ENCODE results near the gene GLIS1.

Gene GLIS1

DNA sequence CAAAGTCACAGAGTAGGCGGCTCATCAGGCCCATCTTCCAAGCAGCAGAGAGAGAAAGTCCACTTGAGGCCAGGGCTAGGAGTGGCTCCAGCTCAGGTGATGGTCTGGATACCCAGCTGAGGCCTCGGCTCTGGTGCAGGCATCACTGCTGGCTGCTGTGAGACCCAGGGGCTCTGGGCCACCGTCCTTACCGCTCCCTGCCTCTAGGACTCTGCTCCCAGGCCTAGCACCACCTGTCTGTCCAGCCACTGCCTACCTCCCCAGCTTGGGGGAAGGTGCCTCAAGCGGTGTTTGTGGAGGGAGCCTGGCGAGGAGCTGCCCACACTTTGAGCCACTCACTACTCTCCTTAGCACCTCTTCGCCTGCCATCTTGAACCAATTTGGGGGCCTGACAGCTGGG lies 221.9 kb downstream of the GLIS1 start:
- no peak for DNase-seq

DNA sequence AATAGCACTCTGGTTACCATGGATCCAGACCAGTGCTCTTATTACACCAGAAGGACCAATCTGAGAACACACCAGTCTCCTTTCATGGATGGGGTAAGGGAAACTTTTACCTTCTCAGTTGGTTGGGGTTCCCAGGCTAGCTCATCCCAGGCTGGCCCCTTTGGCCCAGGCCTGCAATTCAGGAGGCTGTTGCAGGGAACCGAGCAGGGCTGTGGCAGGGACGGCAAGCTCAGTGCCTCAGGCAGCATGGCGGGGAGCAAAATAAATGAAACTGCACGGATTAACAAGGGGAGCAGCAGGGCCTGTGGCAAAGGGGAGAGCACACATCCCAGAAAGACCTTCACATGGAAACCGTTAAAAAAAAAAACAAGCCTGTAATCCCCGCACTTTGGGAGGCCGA lies 222.8 kb downstream of the GLIS1 start:
- DNase-seq: no peak

DNA sequence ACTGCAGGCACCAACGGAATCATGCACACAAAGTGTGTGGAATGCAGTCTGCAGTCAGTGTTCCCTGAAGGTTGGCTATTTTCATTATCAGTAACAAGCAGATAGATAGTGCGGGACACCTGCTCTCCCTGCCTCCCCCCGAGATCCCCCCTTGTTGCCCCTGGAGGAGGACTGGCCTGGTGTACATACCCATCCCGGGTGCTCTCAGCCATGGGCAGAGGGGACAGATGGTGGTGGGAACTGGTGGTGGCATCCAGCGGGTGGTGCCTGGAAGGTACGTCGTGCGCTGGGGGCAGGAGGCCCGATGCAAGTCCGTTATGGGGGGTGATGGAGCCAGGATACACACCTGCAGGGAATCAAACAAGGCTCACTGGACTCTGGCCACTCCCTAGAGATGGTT lies 224.5 kb downstream of the GLIS1 start:
- DNase-seq: no peak

DNA sequence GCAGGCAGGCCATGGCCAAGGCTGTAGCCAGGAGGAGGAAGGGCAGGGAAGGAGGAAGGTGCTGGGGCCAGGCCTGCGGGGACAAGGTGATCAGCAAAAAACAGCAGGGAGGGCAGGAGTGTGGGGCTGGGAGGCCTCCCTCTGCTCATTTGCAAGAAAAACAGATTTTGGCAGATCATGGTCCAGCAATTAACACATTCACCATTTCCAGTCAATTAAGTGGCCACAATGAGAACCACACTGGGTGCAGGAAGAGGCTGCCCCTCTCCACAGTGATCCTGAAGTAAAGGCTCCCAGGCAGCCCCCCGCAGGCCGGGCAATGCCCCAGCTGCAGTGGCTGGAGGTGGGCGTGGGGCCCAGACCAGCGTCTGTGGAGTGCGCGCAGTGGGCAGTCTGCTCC lies 225.1 kb downstream of the GLIS1 start:
- DNase-seq: no peak

DNA sequence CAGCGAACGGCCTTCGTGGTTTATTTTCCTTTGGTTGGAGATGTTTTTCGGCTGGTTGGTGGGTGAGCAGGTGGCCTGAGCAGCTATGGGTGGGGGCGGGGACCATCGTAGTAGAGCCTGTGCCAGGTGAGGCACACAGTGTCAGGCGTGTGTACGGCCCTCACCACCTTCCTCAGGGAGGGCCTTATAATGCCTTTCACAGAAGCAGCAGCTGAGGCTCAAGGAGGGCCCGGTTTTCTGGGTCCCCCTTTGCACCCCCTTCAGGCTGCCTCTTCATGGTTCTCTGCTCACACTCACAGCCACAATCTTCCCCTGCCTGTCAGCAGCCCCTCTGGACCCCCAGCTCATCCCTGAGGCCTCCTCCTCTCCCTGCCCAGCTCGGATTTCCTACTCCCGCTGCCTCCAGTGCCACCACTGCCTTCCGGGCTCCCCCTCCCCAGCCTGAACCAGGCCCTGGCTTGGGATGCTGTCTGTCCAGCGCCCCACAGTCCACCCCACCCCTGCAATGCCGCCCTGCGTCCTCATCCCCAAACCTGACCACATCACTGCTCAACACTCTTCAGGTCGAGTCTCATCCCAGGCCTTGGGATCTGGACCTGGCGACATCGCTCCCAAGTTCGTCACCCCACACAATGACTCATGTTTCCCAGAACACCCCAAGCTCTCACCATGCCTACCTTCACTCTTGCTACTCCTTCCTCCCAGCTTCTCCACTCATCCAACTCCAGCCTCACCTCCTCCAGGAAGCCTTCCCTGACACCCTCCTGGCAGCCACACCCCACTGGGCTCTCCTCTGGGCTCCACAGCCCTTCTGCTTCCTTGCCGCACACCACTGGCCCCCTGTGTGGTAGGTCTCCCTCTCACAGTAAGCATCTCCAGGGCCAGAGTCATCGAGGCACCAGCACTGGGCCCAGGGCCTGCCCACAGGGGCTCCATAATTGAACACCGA lies 225.9 kb downstream of the GLIS1 start:
- no peak for DNase-seq

DNA sequence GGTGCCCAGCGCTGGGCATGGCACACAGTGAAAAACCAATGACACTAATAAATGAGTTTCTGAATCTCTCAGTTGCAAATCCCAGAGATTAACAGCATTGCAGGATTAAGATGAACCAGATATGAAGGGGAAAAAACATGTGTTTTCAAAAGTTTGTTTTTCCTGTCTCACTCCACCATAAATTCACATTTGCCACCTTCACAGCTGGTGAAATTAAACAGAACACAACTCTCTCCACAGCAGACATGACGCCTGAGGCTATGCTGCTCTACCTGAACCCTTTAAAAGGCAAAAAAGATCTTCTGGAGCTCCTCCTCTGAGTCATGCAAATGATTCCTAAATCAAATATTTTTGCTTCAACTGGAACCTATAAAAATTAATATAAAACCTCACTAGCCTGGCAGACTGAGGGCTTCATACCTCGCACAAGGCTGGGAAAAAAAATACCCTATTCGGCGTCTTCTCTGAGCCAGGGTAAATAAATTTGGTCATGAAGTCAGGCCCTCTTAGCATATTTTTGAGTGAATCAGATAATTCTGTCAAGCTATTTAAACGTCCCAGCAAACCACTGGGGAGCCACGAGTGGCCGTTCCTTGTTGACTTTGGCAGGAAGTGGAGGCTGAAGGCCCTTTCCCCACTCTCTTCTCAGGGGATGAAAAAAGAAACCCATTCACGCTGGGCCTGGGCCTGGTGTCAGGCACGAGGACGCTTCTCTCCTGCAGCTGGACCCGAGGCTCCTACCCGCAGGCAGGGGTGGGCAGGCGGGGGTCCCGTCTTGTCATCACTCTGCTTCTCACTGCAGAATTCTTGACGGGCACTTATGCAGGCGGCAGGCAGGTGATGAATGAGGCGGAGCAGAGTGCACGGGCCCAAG lies 226.8 kb downstream of the GLIS1 start:
- no peak for DNase-seq

DNA sequence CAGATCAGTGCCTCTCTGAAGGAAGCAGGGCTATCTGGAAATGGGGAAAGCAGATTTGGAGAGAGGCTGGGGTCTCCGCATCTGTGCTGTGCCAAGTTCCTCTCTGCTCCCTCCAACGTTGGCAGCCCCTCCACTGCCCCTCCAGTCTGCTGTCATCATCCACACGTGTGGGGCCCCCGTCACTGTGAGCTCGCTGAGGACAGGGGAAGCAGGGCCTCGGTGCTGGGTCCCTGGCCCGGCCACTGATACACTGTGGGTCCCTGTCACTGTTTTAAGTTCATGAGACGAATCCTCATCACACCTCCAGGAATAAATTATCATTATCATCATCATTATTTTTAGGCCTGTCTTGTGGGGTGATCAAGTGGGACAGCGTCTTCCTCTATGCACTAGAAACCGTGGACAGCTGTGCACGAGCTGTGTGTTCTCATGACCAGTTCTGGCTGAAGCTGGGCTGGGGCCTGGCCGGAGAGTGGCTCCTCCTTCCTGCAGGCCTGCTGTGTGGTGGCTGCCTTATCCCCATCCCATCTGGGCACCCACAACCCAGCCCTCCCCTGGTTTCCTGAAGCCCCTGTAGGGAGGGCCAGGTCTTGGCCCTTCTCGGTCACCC lies 227.5 kb downstream of the GLIS1 start:
- no peak for DNase-seq

DNA sequence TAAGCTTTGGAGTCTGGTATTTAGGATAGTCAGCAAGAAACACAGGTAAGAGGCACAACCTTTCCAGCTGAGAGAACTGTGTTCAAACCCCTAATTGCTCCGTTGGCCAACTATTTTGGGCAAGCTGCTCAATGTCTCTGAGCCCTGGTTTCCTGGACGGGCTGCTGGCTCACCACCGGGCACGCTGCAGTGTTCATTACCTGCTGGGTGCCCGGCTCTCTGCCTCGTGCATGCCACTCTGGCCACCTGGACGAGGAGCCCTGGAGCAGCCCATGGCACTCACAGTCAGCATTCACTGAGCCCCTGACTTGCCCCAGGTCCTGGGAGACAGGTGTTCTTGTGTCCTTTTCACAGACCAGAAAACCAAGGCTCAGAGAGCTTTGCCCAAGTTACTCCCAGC lies 228.7 kb downstream of the GLIS1 start:
- no peak for DNase-seq

DNA sequence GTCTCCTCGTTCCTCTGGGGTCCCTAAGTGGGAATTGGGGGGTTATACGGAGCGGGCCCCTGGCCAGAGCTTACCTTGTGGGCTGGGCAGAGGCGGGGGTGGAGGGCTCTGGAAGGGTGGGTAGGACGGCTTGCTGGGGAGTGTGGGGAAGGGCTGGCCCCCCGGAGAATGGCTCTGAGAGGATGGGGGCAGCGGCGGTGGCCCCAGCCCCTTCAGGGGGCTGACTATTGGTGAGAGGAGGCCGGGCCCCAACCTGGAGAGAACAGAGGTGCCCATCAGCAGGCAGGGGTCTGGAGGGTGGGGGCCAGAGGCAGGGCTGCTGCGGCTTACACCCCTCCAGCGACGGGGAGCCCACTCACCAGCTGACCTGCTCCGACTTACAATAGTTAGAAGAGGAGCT lies 229.2 kb downstream of the GLIS1 start:
- DNase-seq: no peak

DNA sequence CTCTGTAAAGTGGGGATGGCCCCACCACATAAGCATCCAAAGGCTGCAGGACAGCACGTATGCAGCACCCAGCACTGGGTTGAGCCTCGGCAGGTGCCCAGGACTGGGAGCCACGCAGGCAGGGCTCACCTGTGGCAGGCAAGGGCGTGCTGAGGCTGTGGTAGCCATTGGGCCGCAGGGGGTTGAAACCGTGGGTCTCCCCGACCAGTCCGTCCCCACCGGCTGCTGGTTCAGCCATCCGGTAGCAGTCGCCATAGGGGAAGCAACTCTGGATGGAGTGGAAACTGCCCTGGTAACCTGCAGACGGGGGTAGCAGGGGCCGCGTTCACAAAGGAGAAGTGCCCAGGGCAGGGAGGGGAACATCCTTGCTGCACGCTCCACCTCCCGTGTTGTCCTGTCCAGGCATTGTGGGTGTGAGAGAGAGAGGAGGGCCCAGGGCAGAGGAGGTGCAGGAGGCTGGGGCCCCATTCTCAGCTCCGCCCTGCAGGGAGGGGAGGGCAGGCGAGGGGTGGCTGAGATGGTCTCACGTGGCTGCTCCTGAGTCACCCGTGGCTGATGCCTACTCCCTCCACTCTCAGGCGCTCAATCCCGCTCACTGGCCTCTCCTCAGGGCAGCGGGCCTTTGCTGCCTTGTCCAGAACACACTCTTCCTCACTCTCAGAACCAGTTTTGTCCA lies 229.8 kb downstream of the GLIS1 start:
- no peak for DNase-seq

DNA sequence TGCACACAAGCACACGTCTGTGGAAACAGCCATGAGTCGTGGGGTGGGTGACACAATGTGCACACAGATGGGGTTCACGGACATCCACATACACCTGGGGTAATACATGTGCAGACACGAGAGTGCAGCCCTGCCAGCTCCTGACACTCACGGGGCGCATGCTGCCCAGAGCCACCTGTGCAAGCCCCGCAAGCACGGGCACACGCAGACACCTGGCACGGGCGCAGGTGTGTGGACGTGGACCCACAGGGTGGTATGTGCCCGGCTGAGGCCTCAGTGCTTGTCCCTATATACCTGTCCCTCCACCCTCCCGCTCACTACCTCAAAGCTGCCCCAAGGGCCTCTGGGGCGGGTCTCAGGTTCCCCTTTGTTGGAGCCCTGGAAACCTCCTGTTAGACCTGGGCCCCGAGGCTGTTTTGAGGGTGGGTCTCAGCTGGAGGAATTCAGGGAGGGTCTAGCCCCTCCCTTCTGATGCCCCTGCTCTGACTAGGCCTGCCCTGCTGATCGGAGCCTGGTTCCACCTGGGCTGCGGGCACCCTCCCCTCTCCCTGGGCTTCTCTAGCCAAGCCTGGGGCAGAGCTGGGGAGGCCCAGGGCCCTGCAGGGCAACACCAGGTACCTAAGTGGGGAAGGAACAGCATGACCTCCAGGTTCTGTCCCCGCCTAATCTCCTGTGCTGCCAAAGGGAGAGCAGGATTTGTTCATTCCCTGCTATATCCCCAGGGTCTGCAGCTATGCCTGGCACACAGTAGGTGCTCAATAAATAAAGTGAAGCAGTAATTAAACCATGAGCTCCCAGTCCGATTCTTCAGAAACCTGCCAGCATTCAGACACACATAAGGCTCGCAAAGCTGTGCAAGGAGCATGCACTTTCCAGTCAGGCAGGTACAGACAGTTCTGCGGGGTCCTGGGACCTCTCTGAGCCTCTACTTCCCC lies 230.6 kb downstream of the GLIS1 start:
- DNase-seq: no peak

DNA sequence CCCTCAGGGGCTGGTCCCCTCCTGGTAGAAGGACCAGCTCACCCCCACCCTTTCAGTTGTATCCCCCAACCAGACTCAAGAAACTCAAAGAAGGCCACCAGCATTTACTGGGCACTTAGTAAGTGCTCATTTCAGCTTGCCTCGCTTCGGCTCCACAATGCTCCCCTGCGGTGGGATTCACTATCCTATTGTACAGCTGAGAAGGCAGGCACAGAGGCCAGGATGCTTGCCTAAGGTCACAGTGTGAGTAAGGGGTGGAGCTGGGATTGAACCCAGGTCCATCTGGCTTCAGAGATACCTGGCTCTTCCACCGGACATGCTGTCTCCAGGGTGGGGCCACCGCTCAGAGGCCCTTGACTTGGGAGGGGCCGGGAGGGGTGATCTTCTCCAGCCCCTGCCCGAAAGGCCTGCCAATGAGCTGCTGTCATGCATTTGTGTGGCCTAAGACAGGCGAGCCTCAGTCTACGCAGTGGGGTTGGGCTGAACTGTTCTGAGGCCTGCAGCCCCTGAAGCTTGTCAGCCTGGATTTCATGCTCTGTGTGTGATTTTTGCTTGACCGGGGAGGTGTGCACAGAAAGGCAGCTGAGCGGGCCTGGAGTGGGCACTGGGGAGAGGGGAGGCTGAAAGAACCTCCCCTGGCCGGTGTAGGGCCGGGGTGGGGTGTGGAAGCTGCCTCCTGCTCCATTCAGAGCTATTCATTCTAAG lies 231.7 kb downstream of the GLIS1 start:
- DNase-seq: no peak

DNA sequence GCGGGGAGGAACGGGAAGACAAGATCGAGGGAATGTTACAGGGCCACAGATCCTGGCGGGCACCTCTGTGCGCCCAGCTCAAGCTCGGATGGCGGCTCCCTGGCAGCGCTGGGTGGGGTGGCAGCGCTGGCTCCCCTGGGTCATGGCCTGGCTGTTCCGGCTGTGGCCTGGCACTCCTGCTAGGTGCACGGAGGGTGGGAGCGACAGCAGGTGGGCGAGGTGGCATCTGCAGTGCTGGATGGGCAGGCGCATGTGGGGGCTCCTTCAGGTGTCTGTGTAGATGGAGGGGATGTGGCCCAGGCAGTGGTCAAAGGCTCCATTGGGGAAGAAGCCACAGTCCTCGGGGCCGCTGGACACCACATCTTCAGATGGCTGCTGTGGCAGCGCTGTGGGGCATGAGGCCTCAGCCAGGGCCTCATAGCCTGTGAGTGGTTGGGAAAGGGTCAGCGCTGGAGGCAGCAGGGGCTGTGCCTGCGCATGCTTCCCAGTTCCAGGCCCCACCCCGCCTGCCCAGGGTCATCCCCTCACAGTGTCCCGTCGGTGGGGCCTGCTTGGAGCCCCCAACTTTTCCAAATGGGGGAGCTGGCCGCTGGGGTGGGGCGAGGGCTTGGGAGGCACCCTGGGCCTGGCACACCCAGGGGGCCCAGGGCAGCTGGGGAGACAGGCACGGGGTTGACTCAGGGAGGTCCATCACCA lies 232.5 kb downstream of the GLIS1 start:
- no peak for DNase-seq

DNA sequence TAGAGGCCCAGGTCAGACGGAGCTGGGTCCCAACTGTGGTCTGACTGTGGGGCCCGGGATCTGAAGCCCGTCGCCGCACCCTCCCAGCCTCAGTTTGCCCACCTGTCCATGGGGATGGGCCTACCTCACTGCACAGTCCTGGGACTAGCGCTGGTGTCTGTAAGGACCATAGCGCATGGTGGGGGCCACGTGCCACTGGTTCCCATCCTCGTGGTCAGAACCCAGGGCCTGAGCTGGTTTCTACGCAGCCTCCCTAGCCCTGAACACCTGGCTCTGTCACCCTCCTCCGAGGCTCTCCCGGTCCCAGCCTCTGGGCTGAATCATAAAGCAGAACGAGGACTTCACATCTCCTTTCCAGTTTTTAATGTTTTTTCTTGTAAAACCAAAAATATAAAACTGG lies 233.1 kb downstream of the GLIS1 start:
- DNase-seq: no peak

DNA sequence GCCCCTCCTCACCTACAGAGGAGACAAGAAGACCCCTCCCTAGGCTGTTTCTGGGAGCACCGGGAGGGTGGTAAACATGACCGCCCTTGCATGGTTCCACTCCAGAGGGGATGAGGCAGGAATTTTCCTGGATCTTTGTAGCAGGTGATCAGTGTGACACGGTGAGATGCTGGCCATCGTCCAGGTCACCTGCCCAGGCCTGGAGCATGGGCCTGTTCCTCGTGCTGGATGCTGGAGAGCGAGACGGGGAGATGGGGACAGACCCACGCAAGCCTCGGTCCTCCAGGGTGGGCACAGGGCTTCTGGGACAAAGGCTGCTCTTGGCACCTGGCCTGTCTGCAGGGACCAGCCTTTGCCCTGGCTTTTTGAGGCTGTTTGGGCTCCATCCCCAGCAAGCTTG lies 233.6 kb downstream of the GLIS1 start:
- DNase-seq: no peak

DNA sequence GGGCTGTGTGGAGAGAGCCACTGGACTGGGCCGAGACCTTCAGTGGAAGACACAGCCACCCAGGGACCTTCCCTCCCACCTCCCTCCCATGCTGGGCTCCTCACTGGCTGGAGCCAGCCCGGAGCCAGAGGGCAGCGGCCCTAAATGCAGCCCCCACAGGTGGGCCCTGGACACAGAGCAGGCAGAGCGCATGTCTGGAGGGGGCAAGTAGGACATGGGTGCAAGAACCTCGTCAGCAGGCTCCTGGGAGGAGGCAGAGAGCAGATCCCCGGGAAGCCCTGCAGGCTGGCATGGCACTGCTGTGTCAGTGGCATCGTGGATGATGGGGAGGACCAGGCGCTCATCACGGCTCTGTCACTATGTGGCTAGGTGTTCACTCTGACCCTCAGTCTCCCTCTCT lies 234.1 kb downstream of the GLIS1 start:
- DNase-seq: no peak

DNA sequence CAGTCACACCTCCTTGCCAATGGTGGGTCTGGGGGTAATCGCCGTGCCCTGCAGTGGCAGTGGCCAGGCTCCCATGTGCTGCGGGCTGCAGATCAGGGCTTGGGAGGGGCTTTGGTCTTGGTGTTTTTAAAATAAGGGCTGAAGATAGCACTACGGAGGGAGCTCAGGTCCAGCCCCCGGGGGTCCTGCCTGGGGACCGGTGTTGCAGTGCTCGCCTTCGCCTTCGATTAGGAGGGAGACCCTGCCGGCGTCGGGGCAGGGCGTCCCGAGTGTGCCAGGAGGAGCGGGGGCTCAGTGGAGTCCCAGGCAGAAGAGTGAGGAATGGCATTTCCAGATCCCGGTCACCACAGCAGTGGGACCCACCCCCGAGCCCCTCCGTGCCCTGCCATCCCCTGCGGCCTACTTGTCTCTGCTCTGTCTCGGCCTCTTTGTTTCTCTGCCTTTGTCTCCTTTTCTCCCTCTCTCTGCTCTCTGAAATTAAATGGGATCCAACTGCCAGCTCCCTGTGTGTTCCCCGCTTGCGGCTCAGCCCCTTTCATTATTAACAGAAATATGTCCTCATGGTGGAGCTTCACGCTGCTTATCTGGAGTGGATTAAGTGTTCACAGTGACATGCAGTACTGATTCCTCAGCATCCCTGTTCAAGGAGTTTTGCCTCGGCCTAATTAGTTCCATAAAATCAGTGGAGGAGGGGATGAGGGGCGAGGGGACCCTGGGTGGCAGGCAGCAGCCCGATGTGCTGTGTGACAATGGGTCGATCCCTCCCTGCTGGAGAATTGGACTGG lies 235.3 kb downstream of the GLIS1 start:
- DNase-seq: no peak

DNA sequence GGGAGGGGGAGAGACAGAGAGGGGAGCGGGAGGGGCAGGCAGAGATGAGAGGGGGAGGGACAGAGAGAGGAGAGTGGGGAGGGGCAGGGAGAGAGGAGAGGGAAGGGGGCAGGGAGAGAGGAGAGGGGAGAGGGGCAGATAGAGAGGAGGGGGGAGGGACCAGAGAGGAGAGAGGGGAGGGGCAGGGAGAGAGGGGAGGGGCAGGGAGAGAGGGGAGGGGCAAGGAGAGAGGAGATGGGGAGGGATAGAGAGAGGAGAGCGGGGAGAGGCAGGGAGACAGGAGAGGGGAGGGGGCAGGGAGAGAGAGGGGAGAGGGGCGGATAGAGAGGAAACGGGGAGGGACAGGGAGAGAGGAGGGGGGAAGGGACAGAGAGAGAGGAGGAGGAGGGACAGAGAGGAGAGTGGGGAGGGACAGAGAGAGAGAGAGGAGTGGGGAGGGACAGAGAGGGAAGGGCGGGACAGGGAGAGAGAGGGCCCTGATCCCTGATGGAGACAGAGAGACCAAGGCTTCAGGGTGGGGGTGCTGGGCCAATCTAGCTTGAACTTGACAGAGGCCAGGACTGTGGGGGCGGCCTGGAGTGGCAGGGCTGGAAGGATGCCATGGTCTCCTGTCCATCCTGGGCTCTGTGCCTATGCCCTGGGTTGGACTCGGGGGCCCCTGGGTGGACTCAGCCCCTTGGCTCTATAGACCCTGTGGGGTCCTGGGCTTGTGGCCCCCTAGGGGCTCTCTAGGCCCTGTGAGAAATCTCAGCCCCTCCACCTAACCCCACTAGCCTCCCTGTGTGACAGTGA lies 236.1 kb downstream of the GLIS1 start:
- no peak for DNase-seq

Measured in activated CD4-positive, alpha-beta T cell treated with anti-CD3 and anti-CD28 coated beads for 1 hour (primary cell).